Stimulated activated effector memory CD8-positive, alpha-beta T cell treated with anti-CD3 and anti-CD28 coated beads, Interleukin-12 subunit alpha, Interleukin-12 subunit beta, amount 100 ng/mL, for 72 hours (primary cell): Measurements from ENCODE around the gene FYN.

Source experiments
- ATAC-seq: fragments of 150-1000 bp; cut with Tn5 transposase; 2 replicates; pipeline ENCODE4 v1.10.0; 2021
- DNase-seq, 2 donors: peaks; one replicate each; pipeline ENCODE4 v3.0.0; 2021 to 2022; ENCODE audit warnings: low spot score in 2 of 2
- H3K27ac Mint-ChIP-seq: one replicate; pipeline ENCODE4 v1.8.0; 2022; ENCODE audit warnings: mild to moderate bottlenecking, mixed read lengths
- H3K36me3 Mint-ChIP-seq: one replicate; pipeline ENCODE4 v1.8.0; 2022; ENCODE audit warnings: mild to moderate bottlenecking, mixed read lengths
- H3K4me1 Mint-ChIP-seq: one replicate; pipeline ENCODE4 v1.8.0; 2022; ENCODE audit warnings: mixed read lengths
- H3K4me3 Mint-ChIP-seq: one replicate; pipeline ENCODE4 v1.8.0; 2022; ENCODE audit warnings: mild to moderate bottlenecking, mixed read lengths
- H3K9me3 Mint-ChIP-seq: one replicate; pipeline ENCODE4 v1.8.0; 2022; ENCODE audit warnings: mixed read lengths

FYN gene

GRCh38 chr6:111866857-111867256 lies 6.4 kb downstream of the FYN start:
- no peaks in the 10 kb centered on the region for H3K9me3 Mint-ChIP-seq
- H3K4me1 Mint-ChIP-seq, result peaks cover 80% of the 10 kb centered on the region
- no peak for DNase-seq
- H3K27ac Mint-ChIP-seq, result peak overlapping the region; percentile 83
- ATAC-seq, result no peak
- H3K36me3 Mint-ChIP-seq, result peaks cover 68% of the 10 kb centered on the region
- peak overlapping the region; percentile 97 for H3K4me3 Mint-ChIP-seq

- peak overlapping the region; percentile 97 for H3K4me3 Mint-ChIP-seq
- no peaks in the 10 kb centered on the region for H3K9me3 Mint-ChIP-seq
- DNase-seq (peak in 1 of 2 donors; percentile 48), ATAC-seq (peak; percentile 5)
- peaks cover 89% of the 10 kb centered on the region for H3K4me1 Mint-ChIP-seq
- peak overlapping the region; percentile 83 for H3K27ac Mint-ChIP-seq
- H3K36me3 Mint-ChIP-seq, result peaks cover 68% of the 10 kb centered on the region
These were observed 7.2 kb downstream of the FYN start for GRCh38 chr6:111865909-111866546.

GRCh38 chr6:111865049-111865585 lies 8.1 kb downstream of the FYN start:
- H3K4me3 Mint-ChIP-seq, result peak overlapping the region; percentile 97
- peak overlapping the region; percentile 83 for H3K27ac Mint-ChIP-seq
- H3K9me3 Mint-ChIP-seq, result no peaks in the 10 kb centered on the region
- DNase-seq (peak in 1 of 2 donors; percentile 40), ATAC-seq (no peak)
- peaks cover 92% of the 10 kb centered on the region for H3K4me1 Mint-ChIP-seq
- peaks cover 67% of the 10 kb centered on the region for H3K36me3 Mint-ChIP-seq

- Mint-ChIP-seq H3K4me3 (peak overlapping the region; percentile 97), H3K9me3 (no peaks in the 10 kb centered on the region), H3K27ac (peak overlapping the region; percentile 83), H3K36me3 (peaks cover 61% of the 10 kb centered on the region), H3K4me1 (peaks cover 92% of the 10 kb centered on the region)
- ATAC-seq (peak; percentile 57), DNase-seq (peak in 1 of 2 donors; percentile 52)
These were observed 8.9 kb downstream of the FYN start for GRCh38 chr6:111864138-111865048.

- peak in 1 of 2 donors; percentile 40 for DNase-seq
- no peaks in the 10 kb centered on the region for H3K9me3 Mint-ChIP-seq
- H3K4me3 Mint-ChIP-seq, result peak overlapping the region; percentile 28
- peaks cover 63% of the 10 kb centered on the region for H3K36me3 Mint-ChIP-seq
- peak overlapping the region; percentile 83 for H3K27ac Mint-ChIP-seq
- no peak for ATAC-seq
- peaks cover 95% of the 10 kb centered on the region for H3K4me1 Mint-ChIP-seq
These were observed 10.5 kb downstream of the FYN start for GRCh38 chr6:111862741-111863140.

GRCh38 chr6:111862314-111862713 lies 10.9 kb downstream of the FYN start:
- H3K4me3 Mint-ChIP-seq, result peak overlapping the region; percentile 28
- peak overlapping the region; percentile 83 for H3K27ac Mint-ChIP-seq
- H3K36me3 Mint-ChIP-seq, result peaks cover 59% of the 10 kb centered on the region
- ATAC-seq (no peak), DNase-seq (peak in 1 of 2 donors; percentile 45)
- H3K4me1 Mint-ChIP-seq, result peaks cover 95% of the 10 kb centered on the region
- H3K9me3 Mint-ChIP-seq, result no peaks in the 10 kb centered on the region

GRCh38 chr6:111861431-111861885 lies 11.8 kb downstream of the FYN start:
- peak overlapping the region; percentile 28 for H3K4me3 Mint-ChIP-seq
- H3K4me1 Mint-ChIP-seq, result peaks cover 95% of the 10 kb centered on the region
- no peaks in the 10 kb centered on the region for H3K9me3 Mint-ChIP-seq
- H3K36me3 Mint-ChIP-seq, result peaks cover 55% of the 10 kb centered on the region
- ATAC-seq (peak; percentile 79), DNase-seq (peak in 1 of 2 donors; percentile 51)
- H3K27ac Mint-ChIP-seq, result peak overlapping the region; percentile 83

- no peak for ATAC-seq
- H3K4me1 Mint-ChIP-seq, result peaks cover 90% of the 10 kb centered on the region
- DNase-seq, result no peak
- H3K4me3 Mint-ChIP-seq, result peak overlapping the region; percentile 57
- peak overlapping the region; percentile 83 for H3K27ac Mint-ChIP-seq
- peaks cover 72% of the 10 kb centered on the region for H3K36me3 Mint-ChIP-seq
- H3K9me3 Mint-ChIP-seq, result no peaks in the 10 kb centered on the region
These were observed 14.9 kb downstream of the FYN start for GRCh38 chr6:111858347-111858746.

- peak overlapping the region; percentile 57 for H3K4me3 Mint-ChIP-seq
- DNase-seq, result peak in 1 of 2 donors; percentile 50
- H3K9me3 Mint-ChIP-seq, result no peaks in the 10 kb centered on the region
- ATAC-seq, result peak; percentile 14
- peaks cover 92% of the 10 kb centered on the region for H3K4me1 Mint-ChIP-seq
- H3K36me3 Mint-ChIP-seq, result peaks cover 72% of the 10 kb centered on the region
- H3K27ac Mint-ChIP-seq, result peak overlapping the region; percentile 83
These were observed 15.4 kb downstream of the FYN start for GRCh38 chr6:111857674-111858337.

GRCh38 chr6:111855753-111856152 lies 17.5 kb downstream of the FYN start:
- Mint-ChIP-seq H3K9me3 (no peaks in the 10 kb centered on the region), H3K27ac (no peak overlapping the region), H3K4me1 (peaks cover 92% of the 10 kb centered on the region), H3K4me3 (no peak overlapping the region), H3K36me3 (peaks cover 71% of the 10 kb centered on the region)
- DNase-seq (no peak), ATAC-seq (no peak)

- Mint-ChIP-seq H3K9me3 (no peaks in the 10 kb centered on the region), H3K4me1 (peaks cover 92% of the 10 kb centered on the region), H3K27ac (no peak overlapping the region), H3K4me3 (no peak overlapping the region), H3K36me3 (peaks cover 69% of the 10 kb centered on the region)
- DNase-seq, result no peak
- ATAC-seq, result no peak
These were observed 18.6 kb downstream of the FYN start for GRCh38 chr6:111854683-111855082.

- peaks cover 81% of the 10 kb centered on the region for H3K4me1 Mint-ChIP-seq
- ATAC-seq (no peak), DNase-seq (no peak)
- no peaks in the 10 kb centered on the region for H3K9me3 Mint-ChIP-seq
- peak overlapping the region; percentile 88 for H3K27ac Mint-ChIP-seq
- peaks cover 62% of the 10 kb centered on the region for H3K36me3 Mint-ChIP-seq
- H3K4me3 Mint-ChIP-seq, result no peak overlapping the region
These were observed 20.5 kb downstream of the FYN start for GRCh38 chr6:111852725-111853124.

GRCh38 chr6:111850295-111850937 lies 22.8 kb downstream of the FYN start:
- Mint-ChIP-seq H3K27ac (peak overlapping the region; percentile 88), H3K36me3 (peaks cover 71% of the 10 kb centered on the region), H3K4me3 (peak overlapping the region; percentile 53), H3K4me1 (peaks cover 59% of the 10 kb centered on the region), H3K9me3 (no peaks in the 10 kb centered on the region)
- DNase-seq (no peak), ATAC-seq (peak; percentile 57)

- H3K9me3 Mint-ChIP-seq, result no peaks in the 10 kb centered on the region
- DNase-seq, result no peak
- peaks cover 54% of the 10 kb centered on the region for H3K4me1 Mint-ChIP-seq
- H3K4me3 Mint-ChIP-seq, result peak overlapping the region; percentile 53
- no peak for ATAC-seq
- H3K36me3 Mint-ChIP-seq, result peaks cover 72% of the 10 kb centered on the region
- H3K27ac Mint-ChIP-seq, result peak overlapping the region; percentile 88
These were observed 24.0 kb downstream of the FYN start for GRCh38 chr6:111849298-111849697.
